ENCODE data around the gene HADHA. TPM values are rescaled to one million over a fixed set of nuclear protein-coding genes. Genes with fewer than 3 reads are reported as not detected.

Gene HADHA
- total RNA-seq, 1 experiment from 2014 or later: 118 TPM

- TF ChIP-seq IRF1 (CRISPR knock-in tag; IDR thresholded peaks at IDR 0.05) (no peak), PREB (CRISPR knock-in tag; IDR thresholded peaks at IDR 0.05; ENCODE audit: borderline replicate concordance) (no peak), ZNF138 (CRISPR knock-in tag; conservative IDR thresholded peaks at IDR 0.05) (no peak), SMAD4 (CRISPR knock-in tag; IDR thresholded peaks at IDR 0.05) (no peak), AR (CRISPR knock-in tag; IDR thresholded peaks at IDR 0.05) (no peak), NR1H2 (CRISPR knock-in tag; IDR thresholded peaks at IDR 0.05) (no peak), MXD4 (CRISPR knock-in tag; IDR thresholded peaks at IDR 0.05; ENCODE audit: borderline replicate concordance) (no peak)
- Mint-ChIP-seq H3K27me3 (ENCODE audit: low read depth) (no peaks in the 10 kb centered on the region), H3K4me3 (no peak overlapping the region), H3K36me3 (no peaks in the 10 kb centered on the region), H3K4me1 (peaks cover 21% of the 10 kb centered on the region), H3K9me3 (no peaks in the 10 kb centered on the region), H3K27ac (no peak overlapping the region)
- DNase-seq (ENCODE audit: low spot score) (no peak), ATAC-seq (no peak)
- ChIA-PET POLR2A (no interaction called here), CTCF (no interaction called here)
These were observed 5.2 kb upstream of the HADHA start for GRCh38 chr2:26249625-26250024.

- CTCF ChIA-PET: no interaction called here
- Mint-ChIP-seq H3K27ac (no peak overlapping the region), H3K9me3 (no peaks in the 10 kb centered on the region), H3K4me1 (peaks cover 33% of the 10 kb centered on the region), H3K4me3 (peak overlapping the region; percentile 100; the same call in 1 of the 2 replicates), H3K36me3 (no peaks in the 10 kb centered on the region), H3K27me3 (ENCODE audit: low read depth) (no peaks in the 10 kb centered on the region)
- no peak for DNase-seq (ENCODE audit: low spot score)
- POLR2A ChIA-PET: no interaction called here
- no peak for ATAC-seq
- TF ChIP-seq SOX15 (CRISPR knock-in tag; IDR thresholded peaks at IDR 0.05): no peak
- no peak for TF ChIP-seq CREB1 (CRISPR knock-in tag; IDR thresholded peaks at IDR 0.05)
- TF ChIP-seq PRDM15 (CRISPR knock-in tag; IDR thresholded peaks at IDR 0.05): no peak
- TF ChIP-seq ZNF396 (CRISPR knock-in tag; IDR thresholded peaks at IDR 0.05; ENCODE audit: borderline replicate concordance): no peak
- no peak for TF ChIP-seq ARID4B (CRISPR knock-in tag; IDR thresholded peaks at IDR 0.05; ENCODE audit: borderline replicate concordance)
- TF ChIP-seq EMX1 (CRISPR knock-in tag; IDR thresholded peaks at IDR 0.05): no peak
- no peak for TF ChIP-seq ATF3 (CRISPR knock-in tag; conservative IDR thresholded peaks at IDR 0.05)
- no peak for TF ChIP-seq ZNF121 (CRISPR knock-in tag; IDR thresholded peaks at IDR 0.05)
- TF ChIP-seq CREM (CRISPR knock-in tag; IDR thresholded peaks at IDR 0.05): no peak
- no peak for TF ChIP-seq ZBTB43 (CRISPR knock-in tag; IDR thresholded peaks at IDR 0.05)
- TF ChIP-seq CBFB (CRISPR knock-in tag; IDR thresholded peaks at IDR 0.05; ENCODE audit: low read depth): no peak
- no peak for TF ChIP-seq ZNF425 (CRISPR knock-in tag; conservative IDR thresholded peaks at IDR 0.05)
These were observed 2.4 kb upstream of the HADHA start for GRCh38 chr2:26246818-26247217.
